NCI-H774 (cell line): ENCODE data around the gene PLXNC1.

ENCODE experiments used
- DNase-seq: peaks from one replicate; lab custom pipeline; 2025; lab: John Stamatoyannopoulos, UW

The PLXNC1 gene

DNA sequence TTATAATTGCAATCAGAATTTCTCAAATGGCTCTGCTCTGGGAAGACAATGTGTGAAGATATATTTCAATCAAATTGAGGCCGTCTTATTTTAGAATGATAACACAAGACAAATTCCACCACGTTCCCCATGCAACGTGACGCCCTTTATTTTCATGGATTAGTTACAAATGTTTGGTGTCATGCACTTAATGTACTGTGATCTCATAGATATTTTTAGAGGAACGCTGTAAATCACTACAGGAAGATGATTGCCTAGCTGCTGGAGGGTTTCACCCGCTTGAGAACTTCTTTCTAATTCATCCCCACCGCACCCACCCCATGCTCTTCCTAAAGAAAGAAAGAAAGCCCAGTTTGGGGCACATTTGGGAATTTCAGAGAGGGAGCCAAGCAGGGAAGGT lies 117.2 kb downstream of the PLXNC1 start:
- DNase-seq, result no peak

DNA sequence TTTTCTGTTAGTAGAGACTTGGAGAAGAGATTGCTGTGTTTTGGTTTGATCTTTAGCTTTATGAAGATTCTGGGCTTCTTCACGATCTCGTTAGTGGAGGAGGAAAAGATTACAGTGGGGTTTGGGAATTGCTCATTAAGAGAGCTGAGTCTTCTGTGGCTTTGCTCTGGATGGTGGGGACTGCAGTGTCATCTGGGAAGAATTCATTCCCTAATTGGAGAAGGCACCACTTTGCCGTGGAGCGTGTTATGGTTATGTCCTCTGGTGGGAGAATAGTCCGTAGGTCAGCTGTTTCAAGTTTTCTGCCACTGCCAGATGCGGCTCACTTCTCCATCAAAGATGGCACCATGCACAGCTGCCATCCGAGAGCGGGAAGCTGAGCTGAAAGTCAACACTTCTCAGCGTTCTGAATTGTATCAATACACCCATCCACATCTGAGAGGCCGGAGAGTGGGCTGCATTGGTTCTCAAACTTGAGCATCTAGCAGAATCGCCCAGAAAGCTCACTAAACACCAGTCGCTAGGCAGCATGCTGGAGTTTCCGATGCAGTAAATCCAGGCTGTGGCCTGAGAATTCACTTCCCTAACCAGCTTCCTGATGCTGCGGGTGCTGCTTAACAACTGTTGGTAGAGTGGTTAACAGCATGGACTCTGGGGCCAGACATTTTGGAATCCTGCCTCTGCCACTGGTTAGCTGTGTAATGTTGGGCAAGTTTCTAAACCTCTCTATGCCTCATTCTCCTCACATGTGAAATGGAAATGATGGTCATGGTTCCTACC lies 117.8 kb downstream of the PLXNC1 start:
- no peak for DNase-seq

DNA sequence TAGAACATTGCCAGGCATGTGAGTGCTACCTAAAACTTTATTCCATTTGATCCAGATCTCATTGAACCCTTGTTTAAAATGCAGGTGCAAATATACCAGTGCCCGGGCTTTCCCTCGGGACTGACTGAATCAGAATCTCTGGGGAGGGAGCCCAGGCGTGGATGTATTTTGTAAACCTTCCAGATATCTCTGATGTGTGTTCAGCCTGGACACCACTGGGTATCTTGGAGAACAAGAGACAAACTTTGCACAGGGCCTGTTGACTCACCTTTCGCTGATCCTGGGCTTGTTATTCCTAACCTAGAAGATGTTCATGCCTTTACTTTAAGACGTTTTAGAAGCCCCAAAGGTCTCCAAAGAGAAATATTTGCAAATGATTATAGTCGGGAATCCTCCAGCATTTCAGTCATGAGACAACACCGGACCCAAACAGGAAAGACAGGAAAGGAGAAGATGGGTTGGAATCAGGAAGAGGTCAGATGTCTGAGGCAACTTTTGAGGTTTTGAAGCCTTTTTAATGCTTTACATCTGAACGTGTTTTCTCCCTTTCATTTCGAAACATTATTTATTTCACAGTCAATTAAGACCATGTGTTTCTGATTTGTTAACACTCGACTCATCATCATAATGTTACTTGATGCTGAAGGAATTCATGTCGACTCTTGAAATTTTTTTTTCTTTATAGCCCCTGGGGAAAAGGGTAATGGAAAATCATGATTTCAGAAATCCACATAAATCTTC lies 118.6 kb downstream of the PLXNC1 start:
- DNase-seq, result no peak

DNA sequence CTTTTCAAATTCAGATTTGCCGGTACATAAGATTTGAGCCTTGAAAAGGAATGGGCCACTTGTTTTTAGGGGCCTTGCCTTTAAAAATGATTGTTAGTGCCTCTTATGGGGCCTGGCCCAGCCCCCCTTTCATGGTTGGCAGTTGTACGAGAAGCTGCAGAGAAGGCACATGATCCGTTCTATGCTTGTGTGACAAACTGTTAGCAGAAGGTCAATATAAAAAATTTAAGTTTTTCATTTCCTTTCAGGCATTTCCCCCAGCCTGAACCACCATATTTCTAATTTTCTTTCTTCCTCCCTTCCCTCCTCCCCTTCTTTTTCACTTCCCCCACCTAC lies 119.1 kb downstream of the PLXNC1 start:
- DNase-seq, result no peak

DNA sequence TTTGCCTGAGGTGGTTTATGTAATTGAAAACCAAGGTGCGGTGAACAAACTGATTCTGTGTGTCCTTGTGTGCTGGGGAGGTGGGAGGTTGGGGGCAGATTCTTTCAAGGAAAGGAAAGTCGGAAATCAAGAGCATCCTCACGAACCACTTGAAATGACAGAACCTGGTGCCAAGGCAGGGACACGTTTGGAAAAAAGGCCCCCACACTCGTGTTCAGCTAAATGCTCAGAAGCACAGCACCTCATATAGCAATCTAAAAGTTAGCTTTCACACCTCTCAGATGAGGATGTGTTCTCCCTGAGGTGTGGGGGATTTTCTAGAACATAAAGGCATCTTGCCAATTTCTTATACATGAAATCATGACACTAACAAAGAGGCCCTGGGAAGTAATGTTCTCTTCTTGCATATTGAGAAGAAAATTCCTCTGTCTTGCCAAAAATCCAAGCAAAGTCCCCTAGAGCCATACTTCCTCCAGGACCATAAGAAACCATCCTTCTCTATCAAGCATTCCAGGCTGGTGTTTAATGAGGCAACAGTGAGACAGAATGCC lies 119.6 kb downstream of the PLXNC1 start:
- DNase-seq, result no peak

DNA sequence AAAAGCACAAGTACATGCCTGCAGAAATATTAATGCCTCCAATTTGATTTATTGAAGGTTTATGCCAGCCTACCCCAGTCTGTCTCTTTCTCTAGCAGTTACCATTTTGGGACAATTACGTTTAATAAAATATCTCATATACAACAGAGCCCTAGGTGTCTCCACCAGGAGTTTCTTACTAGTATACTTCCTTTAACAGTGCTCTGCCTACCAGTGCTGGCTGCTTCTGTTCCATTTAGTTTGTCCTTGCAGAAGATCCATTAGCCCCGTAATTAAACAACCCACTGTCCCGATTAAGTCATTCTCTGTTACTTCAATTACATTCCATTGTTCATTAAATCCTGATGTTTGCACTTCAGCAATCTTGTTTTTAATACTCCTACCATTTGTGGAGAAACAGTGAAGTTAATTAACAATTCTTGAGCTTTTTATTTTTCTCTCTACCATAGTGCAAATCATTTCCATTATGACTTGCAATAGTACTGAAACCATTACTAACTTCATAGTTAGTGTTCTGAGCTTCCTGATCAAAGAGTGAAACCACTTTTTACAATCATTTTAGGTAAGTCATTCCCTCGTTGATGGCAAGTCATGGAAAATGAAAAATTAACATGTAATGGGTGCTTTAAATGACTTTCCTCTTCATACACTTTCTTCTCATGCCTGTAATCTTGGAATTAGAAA lies 121.1 kb downstream of the PLXNC1 start:
- no peak for DNase-seq

DNA sequence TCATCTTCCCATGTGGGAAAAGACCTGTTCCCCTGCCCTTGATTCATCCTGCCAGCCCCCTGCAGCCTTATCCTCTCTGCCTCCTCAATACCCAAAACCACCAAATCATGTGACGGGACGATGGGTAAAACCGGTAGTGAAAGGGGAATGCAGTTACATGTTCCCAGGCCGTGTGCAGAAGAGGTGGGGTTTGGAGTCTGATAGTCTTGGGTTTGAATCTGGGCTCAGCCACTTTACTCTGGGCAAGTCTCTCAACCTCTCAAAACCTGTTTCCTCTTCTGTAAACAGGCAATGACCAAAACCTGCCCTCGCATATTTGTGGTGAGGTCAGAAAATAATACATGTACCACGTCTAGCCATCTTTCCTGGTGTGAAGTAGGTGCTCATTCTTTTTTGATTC lies 123.0 kb downstream of the PLXNC1 start:
- DNase-seq, result no peak

DNA sequence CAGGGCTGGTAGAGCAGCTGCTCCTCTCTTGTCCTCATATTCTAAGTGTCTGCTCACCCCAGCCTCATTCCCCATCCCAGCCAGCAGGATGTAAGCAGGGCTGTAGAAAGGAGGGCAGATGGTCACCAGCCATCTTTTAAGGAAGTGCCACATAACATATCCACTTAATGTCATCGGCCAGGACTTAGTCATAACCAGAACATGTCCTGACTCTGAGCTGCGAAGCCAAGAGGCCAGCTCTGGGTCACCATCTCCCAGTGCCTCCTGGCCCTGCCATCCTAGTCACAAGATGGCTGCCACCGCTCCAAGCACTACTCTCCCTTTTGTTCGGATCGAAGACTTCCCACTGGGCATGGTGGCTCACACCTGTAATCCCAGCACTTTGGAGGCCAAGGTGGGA lies 123.9 kb downstream of the PLXNC1 start:
- no peak for DNase-seq

DNA sequence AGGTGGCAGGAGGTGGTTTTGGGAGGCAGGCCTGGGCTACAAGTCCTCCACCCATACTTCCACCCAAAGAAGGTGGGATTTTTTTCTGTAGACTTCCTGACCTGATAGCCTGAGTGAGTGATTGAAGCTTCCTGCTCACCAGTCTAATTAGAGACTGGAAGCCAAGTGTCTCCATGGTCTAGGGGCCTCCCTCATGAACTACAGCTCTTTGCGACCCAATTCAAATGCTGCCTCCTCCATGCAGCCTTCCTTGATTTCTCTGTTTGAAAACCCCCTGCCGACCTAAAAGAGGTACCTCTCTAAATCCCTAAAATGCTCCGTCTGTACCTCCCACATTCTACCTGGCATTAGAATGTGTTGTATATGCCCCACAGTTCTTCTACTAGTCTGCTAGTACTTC lies 124.9 kb downstream of the PLXNC1 start:
- no peak for DNase-seq

DNA sequence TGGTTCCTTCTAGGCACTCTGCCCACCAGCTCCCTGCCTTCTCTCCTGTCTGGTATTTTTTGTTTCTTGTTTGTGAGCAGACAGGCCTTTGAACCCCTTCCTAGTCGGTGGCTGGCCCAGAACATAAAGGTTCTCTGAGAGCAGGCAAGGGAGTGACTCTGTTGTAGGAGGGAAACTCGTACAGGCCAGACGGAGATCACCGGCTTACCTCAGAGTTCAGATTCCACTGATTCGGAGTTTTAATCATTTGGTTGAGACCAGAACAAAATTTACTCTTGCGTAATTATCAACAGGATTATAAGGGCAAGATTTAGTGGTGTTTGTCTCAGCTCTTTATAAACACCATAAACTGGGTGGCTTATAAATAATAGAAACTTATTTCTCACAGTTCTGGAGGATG lies 128.3 kb downstream of the PLXNC1 start:
- no peak for DNase-seq

DNA sequence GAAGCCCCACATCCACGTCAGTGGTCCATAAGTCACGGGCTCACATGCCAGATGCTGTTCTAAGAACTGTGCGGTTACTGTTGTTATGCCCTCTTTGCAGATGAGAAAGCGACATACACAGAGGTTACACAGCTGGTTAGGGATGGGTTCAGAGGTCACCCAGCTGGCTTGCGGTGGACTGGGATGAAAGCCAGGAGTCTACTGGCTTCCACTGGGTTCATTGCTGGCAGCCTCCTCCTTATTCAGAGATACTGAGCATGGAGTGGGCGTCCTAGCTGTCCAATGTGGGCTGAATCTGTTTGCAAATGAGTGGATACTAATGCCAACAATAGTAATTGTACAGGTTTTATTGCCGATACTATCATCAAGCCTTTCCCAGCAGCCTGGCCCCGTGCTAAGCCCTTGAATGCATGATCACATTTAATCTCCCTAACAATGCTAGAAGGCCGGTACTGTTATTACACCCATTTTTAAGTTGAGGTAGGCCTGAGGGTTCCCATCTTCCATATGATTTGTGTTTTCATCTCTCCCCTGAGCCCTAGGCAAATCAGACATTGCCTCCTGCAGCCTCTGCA lies 129.1 kb downstream of the PLXNC1 start:
- no peak for DNase-seq

DNA sequence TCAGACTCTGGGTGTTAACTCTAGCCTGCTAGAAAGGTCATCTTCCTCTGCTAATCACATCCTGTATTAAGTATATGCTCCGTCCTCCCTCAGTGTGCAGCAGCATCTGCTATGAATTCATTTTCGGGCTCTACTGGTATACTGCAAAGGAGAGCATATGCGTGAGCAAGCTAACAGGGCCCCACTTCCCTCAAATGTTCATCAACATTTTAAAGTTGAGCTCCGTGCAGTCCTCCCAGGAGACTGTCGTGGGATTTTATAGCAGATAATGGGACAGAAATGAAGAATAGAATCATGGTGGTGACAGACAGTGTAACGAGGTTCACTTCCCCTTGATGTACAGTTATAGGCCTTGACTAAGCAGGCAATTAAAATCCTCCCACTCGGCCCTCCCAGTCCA lies 131.7 kb downstream of the PLXNC1 start:
- no peak for DNase-seq

DNA sequence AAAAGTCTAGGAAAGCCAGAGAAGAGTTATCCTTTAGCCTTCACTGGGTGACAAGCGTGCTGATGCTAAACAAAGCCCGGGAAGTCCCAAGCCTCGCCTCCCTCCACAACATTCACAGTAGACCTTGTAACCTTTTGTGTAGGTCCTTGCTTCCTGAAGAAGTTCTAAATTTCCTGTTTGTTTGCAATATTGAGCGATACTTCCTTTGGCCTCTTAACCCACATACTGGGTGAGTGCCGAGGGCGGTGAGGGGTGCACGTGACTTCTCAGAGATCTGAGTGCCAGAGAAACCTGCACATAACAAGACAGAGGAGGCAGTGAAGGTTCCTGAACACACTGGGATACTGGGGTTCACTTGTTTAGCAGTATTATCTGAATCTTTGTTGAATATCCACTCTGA lies 134.3 kb downstream of the PLXNC1 start:
- no peak for DNase-seq

DNA sequence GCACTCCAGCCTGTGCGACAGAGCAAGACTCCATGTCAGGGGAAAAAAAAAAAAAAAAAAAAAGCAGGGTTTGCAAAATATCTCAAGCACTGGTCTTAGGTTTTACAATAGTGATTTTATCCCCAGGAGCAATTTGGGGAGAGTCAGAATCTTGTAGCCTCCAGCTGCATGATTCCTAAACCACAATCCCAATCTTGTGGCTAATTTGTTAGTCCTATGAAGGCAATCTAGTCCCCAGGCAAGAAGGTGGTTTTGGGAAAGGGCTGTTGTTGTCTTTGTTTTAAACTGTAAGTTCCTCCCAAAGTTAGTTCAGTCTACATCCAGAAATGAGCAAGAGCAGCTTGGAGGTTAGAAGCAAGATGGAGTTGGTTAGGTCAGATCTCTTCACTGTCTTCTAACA lies 135.7 kb downstream of the PLXNC1 start:
- no peak for DNase-seq

DNA sequence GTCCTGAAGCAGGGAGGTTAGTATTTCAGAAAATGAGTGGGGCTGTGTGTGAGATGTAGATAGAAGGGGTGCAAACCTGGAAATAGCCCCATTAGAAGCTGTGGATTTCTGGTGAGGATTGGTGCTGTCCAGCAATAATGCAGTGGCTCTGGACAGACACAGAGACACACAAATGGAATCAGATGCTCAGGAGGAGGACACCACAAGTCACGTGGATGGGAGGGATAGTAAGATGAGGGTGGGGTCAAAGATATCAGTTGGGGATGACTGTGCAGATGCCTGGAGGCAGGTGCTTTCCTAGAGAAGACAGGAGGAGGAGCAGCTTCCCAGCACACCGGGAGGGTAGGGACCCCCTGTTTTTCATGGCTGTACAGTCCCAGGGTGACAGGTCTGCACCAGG lies 136.5 kb downstream of the PLXNC1 start:
- no peak for DNase-seq

DNA sequence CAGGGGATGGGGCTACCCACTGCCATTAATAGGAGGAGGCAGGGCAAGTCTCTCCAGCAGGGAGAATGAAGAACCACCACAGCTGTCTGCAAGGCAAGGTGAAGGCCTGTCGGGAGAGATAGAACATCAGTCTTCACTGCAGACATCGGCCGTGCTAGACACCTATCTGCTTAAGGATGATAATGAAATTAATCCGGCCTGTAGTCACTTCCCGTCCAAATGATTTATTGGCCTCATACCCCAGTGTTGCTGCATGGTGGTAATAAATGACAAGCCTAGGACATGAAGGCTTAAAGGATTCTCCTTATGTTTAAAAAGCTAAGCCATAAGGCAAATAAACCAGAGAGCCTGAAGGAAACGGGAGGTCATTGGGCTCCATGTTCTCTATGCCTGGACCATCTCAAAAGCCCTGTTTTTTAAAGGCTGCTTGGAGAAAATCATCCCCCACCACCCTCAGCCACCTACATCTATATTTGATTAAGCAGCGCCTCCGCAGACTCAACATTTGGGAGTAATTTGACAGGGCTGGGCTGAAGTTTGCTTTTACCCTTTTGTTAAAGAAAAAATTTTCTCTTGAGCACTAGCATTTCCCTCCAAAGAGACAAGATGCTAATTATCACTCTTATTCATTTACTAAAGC lies 137.7 kb downstream of the PLXNC1 start:
- DNase-seq, result no peak

DNA sequence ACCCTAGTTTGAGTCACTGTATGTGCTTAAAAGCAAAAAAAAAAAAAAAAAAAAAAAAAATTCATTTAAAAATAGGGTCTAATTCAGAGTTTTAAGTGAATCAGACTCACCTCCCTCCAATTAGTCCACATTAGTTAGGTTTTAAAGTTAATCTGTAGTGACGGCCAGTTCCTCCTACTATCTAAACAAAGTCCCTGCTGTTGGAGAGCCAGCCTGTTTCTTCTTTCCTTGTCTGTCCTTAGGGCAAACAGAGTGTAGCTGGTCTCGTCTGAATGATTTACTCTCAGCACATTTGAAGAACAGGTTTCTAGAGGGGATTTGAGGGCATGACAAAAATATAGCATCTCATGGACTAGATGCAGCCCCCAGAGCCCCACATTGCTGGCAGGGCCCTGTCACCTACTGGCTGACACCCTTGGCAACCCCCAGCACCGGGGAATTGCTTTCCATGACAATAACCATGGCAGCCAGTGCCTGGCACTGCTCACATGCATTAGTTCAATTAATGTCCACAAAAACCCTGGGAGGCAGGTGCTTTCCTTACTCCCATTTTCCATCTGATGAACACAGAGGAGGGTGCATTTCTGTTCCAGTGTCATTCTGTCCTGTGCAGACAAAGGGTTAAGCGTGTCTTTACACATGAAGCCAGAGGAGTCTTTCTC lies 138.3 kb downstream of the PLXNC1 start:
- no peak for DNase-seq

DNA sequence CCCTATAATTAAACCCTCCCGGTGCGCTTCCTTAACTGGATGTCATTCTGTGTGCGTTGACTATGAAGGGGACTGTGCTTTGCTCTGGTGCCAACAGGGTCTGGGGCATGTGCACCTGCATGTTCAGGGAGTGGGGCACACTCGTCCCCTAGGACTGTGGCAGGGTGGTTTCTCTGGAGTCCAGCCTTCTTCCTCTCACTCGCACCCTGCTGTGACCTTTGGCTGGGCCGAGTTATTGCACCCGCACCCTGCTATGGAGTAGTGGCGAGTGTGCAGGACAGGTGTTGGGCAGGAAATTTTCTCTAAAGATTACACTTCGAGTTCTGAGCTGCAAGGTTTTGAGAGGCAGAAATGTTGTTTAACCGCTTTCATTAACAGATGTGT lies 138.9 kb downstream of the PLXNC1 start:
- DNase-seq, result no peak

DNA sequence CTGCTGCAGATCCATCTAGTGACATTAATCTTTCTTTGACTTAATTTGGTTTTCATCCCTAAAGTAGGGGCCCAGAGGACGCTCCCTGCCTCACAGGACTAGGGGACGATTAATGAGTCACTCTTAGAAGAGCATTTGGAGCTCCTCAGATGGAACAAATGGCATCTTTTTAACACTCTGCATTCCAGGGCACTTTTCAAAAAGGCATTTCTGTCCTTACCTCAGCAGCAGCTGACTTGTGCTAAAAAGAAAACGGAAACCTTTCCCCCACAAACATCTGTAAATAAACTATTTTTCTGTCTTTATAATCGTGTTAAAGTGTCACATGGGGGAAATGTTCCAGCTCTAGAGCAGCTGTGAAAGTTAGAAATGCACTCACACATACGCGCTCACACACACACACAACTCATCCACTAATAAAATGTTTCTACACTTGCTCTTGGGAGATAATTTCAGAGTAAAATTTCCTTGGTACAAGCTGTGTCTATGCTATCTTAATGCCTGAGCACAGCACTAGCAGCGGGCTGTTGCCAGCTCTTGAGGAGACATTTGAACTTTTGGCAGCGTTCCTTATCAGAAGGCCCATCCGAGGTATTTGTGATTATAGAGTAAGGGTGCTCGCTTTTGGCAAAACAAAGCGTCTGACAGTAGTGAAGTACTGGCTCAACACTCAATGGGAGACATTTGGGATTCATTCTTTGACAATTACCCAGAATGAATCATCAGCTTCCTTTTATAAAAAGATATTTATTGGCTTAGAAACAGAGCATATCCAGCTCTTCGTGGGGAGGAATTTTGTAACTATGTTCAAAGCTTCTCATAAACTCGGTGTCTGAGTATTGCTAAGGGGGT lies 141.3 kb downstream of the PLXNC1 start:
- no peak for DNase-seq

DNA sequence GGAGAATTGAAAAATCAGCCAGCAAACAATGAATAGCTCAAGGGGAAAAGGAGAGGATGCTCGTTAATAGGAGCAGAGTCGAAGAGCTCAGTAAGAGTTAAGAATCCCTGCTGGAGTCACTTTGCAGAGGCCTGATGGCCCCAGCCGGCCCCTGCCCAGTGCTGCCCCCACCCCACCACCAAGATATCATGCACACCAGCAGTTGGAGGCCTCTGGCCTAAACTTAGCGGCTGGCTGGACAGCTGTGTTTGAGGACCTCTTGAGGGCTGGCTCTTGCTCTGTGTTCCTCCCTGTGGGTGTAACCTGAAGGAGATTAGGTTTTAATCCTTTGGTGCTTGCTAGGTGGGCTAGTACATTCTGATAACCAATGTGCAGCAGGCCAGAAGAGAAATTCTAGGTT lies 142.0 kb downstream of the PLXNC1 start:
- no peak for DNase-seq
